ENCODE measurements around the gene LTBP4. TPM values are rescaled to one million over a fixed set of nuclear protein-coding genes. Genes with fewer than 3 reads are reported as not detected.

Gene LTBP4
- total RNA-seq, 4 donors from 2014 or later, result 851 to 1,504 (median 1,156) TPM

DNA sequence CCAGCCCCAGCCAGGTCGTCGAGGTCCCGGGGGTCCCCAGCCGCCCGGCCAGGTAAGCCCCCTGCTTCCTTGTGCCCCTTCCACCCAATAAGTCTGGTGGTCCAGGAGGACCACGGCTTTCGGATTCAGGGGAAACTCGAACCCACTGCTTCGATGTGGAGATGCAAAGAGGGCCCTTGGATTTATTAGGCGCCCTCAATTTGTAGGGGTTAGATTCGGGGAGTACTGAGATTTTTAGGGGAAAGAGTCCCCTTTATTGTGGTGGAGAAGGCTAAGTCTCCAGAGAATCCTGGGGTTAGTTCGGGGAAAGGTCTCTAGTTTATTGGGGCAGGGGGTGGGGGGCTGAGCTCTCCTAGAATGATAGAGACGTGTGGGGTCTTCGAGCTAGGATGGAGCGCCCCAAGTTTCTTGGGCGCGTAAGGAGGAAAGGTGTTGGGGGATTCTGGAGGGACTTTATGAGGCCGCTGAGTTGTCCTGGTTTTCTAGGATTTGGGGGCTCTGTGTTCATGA lies 3.8 kb upstream of the LTBP4 start:
- Histone ChIP-seq H3K27me3 (peaks cover 0 to 31% of the 10 kb centered on the region in 2 donors), H3K9me3 (no peaks in the 10 kb centered on the region), H3K4me3 (peak overlapping the region in 2 of 4 donors; percentile 1 to 40), H3K36me3 (no peaks in the 10 kb centered on the region), H3K4me1 (peaks cover 0 to 59% (median 35%) of the 10 kb centered on the region in 4 donors), H3K27ac (peak overlapping the region in 1 of 4 donors; percentile 60)
- TF ChIP-seq EP300 (IDR thresholded peaks at IDR 0.05), result no peak
- TF ChIP-seq, protein P1, sequence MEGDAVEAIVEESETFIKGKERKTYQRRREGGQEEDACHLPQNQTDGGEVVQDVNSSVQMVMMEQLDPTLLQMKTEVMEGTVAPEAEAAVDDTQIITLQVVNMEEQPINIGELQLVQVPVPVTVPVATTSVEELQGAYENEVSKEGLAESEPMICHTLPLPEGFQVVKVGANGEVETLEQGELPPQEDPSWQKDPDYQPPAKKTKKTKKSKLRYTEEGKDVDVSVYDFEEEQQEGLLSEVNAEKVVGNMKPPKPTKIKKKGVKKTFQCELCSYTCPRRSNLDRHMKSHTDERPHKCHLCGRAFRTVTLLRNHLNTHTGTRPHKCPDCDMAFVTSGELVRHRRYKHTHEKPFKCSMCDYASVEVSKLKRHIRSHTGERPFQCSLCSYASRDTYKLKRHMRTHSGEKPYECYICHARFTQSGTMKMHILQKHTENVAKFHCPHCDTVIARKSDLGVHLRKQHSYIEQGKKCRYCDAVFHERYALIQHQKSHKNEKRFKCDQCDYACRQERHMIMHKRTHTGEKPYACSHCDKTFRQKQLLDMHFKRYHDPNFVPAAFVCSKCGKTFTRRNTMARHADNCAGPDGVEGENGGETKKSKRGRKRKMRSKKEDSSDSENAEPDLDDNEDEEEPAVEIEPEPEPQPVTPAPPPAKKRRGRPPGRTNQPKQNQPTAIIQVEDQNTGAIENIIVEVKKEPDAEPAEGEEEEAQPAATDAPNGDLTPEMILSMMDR (IDR thresholded peaks at IDR 0.05), result no peak
- no peak for TF ChIP-seq POLR2A (IDR thresholded peaks at IDR 0.05)
- WGBS, 2 donors, result 12 to 16% methylated on average over 10 to 18 of the region's 18 CpGs
- DNase-seq (ENCODE audit: low spot score in 2 of 2), result no peak

DNA sequence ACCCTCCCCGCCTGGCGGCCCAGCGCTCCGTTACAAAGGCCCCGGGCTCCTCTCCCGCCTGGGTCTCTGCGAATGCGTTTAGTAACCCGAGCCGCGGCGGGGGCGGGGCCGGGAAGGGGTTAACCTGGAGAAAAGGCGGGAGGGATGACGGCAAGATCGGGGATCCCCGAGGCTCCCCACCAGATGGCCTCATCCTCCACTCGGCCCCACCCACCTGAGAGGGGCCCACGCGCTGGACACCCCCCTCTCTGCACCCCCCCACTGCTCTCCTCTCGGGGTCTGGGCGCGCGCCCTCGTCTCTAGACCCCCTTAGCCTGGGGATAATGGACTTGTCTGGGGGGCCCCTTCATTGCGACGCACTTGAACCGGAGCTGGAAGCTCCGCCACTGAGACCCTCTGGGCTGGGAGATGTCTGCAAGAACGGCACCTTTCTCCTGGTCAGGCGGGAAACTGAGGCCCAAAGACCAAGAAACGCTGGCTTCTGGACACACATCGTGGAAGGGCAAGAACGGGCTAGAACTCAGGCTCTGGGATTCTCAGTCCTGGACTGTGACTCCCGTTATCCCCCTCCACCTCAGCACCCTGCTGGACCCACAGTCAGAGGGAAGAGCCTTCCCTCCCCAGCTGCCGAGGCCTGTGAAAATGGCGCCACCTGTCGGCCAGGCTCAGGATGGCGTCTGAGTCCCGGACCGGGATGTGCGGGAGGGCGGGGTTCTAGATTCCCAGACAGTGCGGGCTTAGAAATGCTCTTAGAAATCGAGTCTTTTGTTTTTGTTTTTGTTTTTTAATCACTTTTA lies 2.9 kb upstream of the LTBP4 start:
- H3K4me1 ChIP-seq, result peaks cover 0 to 68% (median 44%) of the 10 kb centered on the region in 4 donors

DNA sequence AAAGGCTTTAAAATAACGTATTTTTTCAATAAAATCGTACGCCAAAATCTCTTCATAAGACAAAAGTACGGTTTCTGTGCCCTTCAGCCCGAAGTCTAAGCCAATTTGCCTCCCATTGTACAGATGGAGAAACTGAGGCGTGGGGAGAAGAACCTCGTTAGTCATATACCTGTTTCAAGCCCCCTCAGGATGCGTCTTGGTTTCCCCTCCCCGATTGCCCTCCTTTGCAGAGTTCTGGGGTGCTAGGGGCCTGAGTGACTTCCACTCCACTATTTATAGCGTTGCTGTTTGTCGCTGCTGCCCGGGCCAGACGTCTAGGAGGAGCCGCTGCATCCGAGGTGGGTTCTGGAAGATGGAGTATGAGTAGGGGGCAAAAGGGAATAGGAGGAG lies 2.3 kb upstream of the LTBP4 start:
- Histone ChIP-seq H3K4me3 (no peak overlapping the region), H3K36me3 (no peaks in the 10 kb centered on the region), H3K27me3 (peaks cover 0 to 31% of the 10 kb centered on the region in 2 donors), H3K27ac (peak overlapping the region; percentile 4 to 95 (median 92)), H3K9me3 (no peaks in the 10 kb centered on the region), H3K4me1 (peaks cover 0 to 74% (median 46%) of the 10 kb centered on the region in 4 donors)
- no peak for TF ChIP-seq EP300 (IDR thresholded peaks at IDR 0.05)
- TF ChIP-seq POLR2A (IDR thresholded peaks at IDR 0.05), result no peak
- TF ChIP-seq, protein P1 (IDR thresholded peaks at IDR 0.05), result no peak
- 11 to 13% methylated on average over 15 of the region's 15 CpGs for WGBS, 2 donors
- DNase-seq (ENCODE audit: low spot score in 2 of 2), result no peak

More for the DNA sequence above, 2.9 kb upstream of the LTBP4 start:
- H3K36me3 ChIP-seq, result no peaks in the 10 kb centered on the region
- no peak for TF ChIP-seq POLR2A (IDR thresholded peaks at IDR 0.05)
- TF ChIP-seq, protein P1 (IDR thresholded peaks at IDR 0.05), result peak; percentile 93 to 98 (median 96)
- H3K27me3 ChIP-seq, result peaks cover 0 to 31% of the 10 kb centered on the region in 2 donors
- 0 to 3% methylated on average over 35 to 43 of the region's 46 CpGs for WGBS, 2 donors
- no peaks in the 10 kb centered on the region for H3K9me3 ChIP-seq
- H3K4me3 ChIP-seq, result peak overlapping the region in 1 of 4 donors; percentile 22
- H3K27ac ChIP-seq, result peak overlapping the region in 1 of 4 donors; percentile 60
- peak; percentile 89 to 96 for DNase-seq (ENCODE audit: low spot score in 2 of 2)

DNA sequence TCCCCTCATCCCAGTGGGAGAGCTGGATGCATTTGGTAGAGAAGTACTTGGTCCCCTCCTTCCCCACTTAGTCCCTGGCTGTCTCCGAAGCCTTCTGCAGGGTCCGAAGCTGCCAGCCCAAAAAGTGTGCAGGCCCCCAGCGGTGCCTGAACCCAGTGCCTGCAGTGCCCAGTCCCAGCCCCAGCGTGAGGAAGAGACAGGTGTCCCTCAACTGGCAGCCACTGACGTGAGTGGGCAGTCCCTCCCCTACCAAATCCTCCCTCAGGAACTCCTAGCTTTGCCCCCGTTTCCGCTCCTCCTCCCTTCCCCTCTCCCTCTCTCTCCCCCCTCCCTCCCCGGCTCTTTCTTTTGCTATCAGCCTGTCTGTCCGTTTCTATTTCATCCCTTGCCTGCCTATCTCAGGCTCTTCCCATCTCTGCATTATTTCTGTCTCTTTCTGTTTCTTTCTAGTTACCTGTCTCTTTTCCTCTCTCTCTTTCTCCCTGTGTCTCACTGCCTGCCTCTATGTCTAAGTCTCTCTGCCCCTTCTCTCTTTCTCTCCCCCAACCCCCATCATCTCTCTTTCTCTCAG lies 1.8 kb upstream of the LTBP4 start:
- Histone ChIP-seq H3K4me3 (peak overlapping the region in 1 of 4 donors; percentile 90), H3K27ac (peak overlapping the region; percentile 77 to 95 (median 92))

More for the DNA sequence above, 1.8 kb upstream of the LTBP4 start:
- WGBS, 2 donors, result 6 to 7% methylated on average over 7 to 9 of the region's 9 CpGs
- peaks cover 0 to 31% of the 10 kb centered on the region in 2 donors for H3K27me3 ChIP-seq
- no peaks in the 10 kb centered on the region for H3K36me3 ChIP-seq
- TF ChIP-seq, protein P1 (IDR thresholded peaks at IDR 0.05), result no peak
- no peak for TF ChIP-seq EP300 (IDR thresholded peaks at IDR 0.05)
- TF ChIP-seq POLR2A (IDR thresholded peaks at IDR 0.05), result no peak
- H3K4me1 ChIP-seq, result peaks cover 0 to 79% (median 50%) of the 10 kb centered on the region in 4 donors
- DNase-seq (ENCODE audit: low spot score in 2 of 2), result no peak
- no peaks in the 10 kb centered on the region for H3K9me3 ChIP-seq

Measured in tibial nerve (tissue), 4 donors.